Measurements from ENCODE around the gene ZNF738. TPM values are rescaled to one million over a fixed set of nuclear protein-coding genes. Genes with fewer than 3 reads are reported as not detected.
"Not testable (repeated sequence)": the region's sequence is repeated elsewhere in the genome, so short reads cannot be mapped to it uniquely, and the experiment has no call there.

ZNF738 gene
- total RNA-seq, result 0.38 TPM

DNA sequence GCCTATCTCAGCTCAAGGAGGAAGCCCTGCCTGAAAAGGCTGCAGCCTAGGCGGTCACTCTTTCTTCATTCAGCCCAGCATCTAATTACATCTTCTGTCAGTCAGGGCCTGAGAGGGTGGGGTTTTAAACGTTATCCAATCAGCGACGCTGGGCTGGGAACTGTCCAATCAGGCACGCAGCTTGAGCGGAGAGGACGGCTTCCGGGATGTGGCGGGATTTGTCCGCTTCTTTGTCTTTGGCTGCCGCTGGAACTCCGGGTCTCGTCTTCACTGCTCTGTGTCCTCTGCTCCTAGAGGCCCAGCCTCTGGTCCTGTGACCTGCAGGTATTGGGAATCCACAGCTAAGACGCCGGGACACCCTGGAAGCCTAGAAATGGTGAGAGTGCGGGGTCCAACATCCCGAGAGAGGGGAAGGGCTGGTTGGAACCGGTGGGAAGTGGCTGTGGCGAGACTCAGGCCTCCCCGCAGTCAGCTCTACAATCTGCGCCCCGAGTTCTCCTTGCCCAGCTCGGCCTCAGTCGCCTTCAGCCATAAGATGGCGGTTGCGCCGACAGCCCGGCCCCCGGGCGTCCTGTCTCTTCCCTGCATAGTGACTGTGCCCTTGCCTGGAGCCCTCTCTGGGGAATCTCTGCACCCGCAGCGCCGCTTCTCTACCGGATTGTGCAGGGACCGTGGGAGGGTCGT is at the start of gene ZNF738:
Gene ZNF738 (plus strand): TSS at position 233 of the 684 bp plus-strand sequence. CDS start 141 bp downstream, at position 374.
- DNase-seq (ENCODE audit: low spot score) (peak; percentile 74), ATAC-seq (peak; percentile 87)

DNA sequence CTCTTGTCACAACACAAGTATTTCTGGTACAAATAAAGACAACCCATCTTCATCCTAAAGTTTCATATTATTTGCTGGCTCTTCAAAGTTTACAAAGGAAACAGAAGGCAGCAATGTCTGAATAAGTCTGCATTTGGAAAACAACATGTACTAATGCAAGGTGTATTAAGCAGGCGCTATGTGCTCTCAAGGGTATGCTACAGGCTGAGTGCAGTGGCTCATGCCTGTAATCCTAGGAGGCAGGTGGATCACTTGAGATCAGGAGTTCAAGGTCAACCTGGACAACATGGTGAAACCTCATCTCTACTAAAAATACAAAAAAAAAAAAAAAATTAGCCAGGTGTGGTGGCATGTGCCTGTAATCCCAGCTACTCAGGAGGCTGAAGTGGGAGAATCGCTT is 46.0 kb upstream of the ZNF738 start:
- not testable (repeated sequence) for DNase-seq (ENCODE audit: low spot score); ATAC-seq

DNA sequence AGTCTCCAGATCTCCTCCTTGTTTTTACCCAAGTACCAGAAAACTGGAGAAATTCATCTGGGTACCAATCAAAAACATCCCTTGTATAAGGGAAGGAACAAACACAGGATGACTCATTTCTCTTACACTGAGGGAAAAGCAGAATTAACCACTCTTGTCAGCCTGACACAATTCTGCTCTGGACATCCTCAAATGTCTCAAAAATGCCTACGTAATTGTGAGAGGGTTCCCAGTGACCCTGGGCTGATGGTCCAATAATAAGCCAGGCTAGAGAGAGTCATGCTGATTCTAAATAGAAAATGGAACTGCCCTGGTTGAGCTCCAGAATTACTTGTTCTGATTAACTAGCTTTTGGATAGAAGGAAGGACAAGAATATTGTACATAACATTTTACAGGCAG is 44.1 kb upstream of the ZNF738 start:
- ATAC-seq (no peak), DNase-seq (ENCODE audit: low spot score) (no peak)

DNA sequence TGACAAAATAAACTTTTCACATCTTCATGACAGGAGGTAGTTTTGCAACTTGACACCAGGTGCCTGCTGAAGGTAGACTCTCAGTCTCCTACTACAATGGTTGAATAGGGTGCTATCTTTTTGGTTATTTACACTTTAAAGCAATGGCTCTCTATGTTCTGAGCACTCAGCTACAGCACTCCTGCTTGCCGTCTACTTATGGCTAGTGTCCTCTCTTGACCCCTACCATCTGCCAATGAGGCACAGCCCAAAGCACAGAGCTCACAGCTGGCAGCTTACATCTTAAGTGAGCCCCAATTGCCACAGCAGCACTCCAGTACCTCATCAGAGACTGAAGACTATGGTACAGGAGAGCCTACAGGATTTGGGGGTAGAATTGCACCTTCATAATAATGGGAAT is 41.0 kb upstream of the ZNF738 start:
- no peak for ATAC-seq
- no peak for DNase-seq (ENCODE audit: low spot score)

GRCh38 chr19:21321134-21321533 is 37.7 kb upstream of the ZNF738 start:
- no peak for DNase-seq (ENCODE audit: low spot score)
- ATAC-seq, result no peak

- no peak for ATAC-seq
- DNase-seq (ENCODE audit: low spot score), result no peak
These were observed 36.8 kb upstream of the ZNF738 start for GRCh38 chr19:21321996-21322395.

DNA sequence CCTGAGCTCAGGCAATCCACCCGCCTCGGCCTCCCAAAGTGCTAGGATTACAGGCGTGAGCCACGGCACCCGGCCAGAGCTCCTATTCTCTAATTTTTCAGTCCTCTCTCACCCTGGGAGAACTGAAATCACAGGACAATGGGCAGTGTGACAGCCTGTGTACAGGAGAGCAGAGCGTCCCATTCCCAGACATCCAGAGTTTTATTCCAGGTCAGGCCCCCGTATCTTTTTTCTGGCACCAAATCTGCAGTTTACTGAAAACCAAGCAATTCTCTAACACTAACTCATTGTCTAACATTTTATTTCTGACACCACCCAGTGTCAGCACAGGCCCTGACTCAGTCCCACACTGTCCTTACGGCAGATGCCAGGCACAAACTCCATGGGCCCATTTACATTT is 36.3 kb upstream of the ZNF738 start:
- no peak for DNase-seq (ENCODE audit: low spot score)

DNA sequence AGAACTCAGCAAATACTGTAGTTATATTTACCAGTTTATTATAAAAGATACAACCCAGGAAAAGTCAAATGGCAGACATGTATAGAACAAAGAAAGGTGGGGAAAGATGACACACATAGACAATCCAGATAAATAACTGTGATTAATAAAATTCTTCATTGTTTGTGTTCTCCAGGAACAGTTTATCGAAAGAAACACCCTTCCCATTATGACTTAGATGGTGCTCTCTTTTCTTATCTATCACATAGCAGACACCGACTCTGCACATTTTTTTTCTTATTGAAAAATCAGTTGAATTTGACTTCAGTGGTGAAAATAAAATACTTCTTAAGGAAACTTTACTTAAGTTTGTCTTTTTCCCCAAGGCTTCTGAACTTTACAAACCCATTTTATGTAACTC is 35.8 kb upstream of the ZNF738 start:
- no peak for DNase-seq (ENCODE audit: low spot score)

More for the DNA sequence above, 36.3 kb upstream of the ZNF738 start:
- ATAC-seq, result no peak

DNA sequence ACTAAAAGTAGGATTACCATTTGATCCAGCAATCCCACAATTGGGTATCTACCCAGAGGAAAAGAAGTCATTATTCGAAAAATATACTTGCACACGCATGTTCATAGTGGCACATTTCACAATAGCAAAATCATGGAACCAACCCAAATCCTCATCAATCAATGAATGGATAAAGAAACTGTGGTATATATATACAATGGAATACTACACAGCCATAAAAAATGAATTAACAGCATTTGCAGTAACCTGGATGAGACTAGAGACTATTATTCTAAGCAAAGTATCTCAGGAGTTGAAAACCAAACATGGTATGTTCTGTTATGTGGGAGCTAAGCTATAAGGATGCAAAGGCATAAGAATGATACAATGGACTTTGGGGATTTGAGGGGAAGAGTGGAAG is 32.6 kb upstream of the ZNF738 start:
- ATAC-seq (no peak), DNase-seq (ENCODE audit: low spot score) (no peak)

More for the DNA sequence above, 35.8 kb upstream of the ZNF738 start:
- ATAC-seq, result no peak

DNA sequence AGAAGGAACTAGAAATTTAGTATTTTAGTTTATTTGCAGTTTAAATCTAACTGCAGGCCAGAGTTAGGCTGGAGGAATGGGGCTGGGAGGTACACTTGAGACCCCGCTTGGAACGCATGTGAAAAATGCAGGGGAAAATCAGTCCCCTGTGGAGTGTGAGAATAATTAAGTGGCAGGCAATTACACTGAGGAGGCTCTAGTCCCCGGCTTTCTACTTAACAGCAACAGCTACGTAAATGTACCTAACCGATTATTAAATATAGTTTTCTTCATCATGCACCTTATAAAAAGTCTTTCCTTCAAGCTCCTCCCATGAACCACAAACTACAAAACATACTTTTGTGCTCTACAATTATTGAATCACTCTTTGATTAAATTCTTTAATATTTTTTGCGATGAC is 30.4 kb upstream of the ZNF738 start:
- DNase-seq (ENCODE audit: low spot score), result no peak
- no peak for ATAC-seq

- ATAC-seq, result peak; percentile 100
- DNase-seq (ENCODE audit: low spot score), result peak; percentile 86
These were observed 29.8 kb upstream of the ZNF738 start, which contains the start of gene ZNF708 for GRCh38 chr19:21328885-21329605. Gene ZNF708, minus strand, starts transcription at chr19:21329410. Its CDS starts 198 bp downstream, at chr19:21329212.

GRCh38 chr19:21335721-21336120 is 23.1 kb upstream of the ZNF738 start:
- no peak for ATAC-seq
- DNase-seq (ENCODE audit: low spot score), result no peak

GRCh38 chr19:21344841-21345240 is 14.0 kb upstream of the ZNF738 start:
- DNase-seq (ENCODE audit: low spot score); ATAC-seq: not testable (repeated sequence)

GRCh38 chr19:21352830-21353229 is 6.0 kb upstream of the ZNF738 start:
- no peak for DNase-seq (ENCODE audit: low spot score)
- no peak for ATAC-seq

DNA sequence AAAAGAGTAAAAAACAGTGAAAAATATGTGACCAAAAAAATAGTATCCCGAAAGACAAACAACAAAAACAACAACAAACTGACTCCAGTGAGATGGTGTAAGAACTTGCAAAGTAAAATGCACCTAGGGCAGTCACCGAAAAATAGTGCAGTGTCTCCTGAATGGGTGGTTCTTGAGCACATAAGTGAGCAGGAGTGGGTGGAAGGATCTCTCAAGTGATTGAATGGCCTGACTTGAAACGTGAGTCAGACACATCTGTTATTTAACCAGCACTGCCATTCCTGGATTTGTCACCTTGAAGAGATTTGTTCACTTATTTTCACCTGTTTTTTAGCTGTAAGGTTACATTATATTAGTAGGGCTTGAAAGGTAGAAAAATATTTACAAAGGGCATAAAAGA is 3.5 kb downstream of the ZNF738 start:
- no peak for DNase-seq (ENCODE audit: low spot score)
- ATAC-seq, result no peak

DNA sequence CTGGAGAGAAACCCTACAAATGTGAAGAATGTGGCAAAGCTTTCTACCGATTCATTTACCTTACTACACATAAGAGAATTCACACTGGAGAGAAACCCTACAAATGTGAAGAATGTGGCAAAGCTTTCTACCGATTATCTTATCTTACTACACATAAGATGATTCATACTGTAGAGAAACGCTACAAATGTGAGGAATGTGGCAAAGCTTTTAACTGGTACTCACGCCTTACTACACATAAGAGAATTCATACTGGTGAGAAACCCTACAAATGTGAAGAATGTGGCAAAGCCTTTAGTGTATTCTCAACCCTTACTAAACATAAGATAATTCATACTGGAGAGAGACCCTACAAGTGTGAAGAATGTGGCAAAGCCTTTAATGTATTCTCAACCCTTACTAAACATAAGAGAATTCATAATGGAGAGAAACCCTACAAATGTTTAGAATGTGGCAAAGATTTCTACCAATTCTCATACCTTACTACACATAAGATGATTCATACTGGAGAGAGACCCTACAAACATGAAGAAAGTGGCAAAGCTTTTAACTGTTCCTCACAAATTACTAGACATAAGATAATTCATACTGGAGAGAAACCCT is 25.3 kb downstream of the ZNF738 start:
- ATAC-seq (no peak), DNase-seq (ENCODE audit: low spot score) (no peak)

- ATAC-seq, result no peak
- DNase-seq (ENCODE audit: low spot score), result no peak
These were observed 37.3 kb downstream of the ZNF738 start for GRCh38 chr19:21396121-21396520.

- ATAC-seq (peak; percentile 99), DNase-seq (ENCODE audit: low spot score) (peak; percentile 95)
These were observed 38.2 kb downstream of the ZNF738 start, which contains the start of gene ZNF493 for GRCh38 chr19:21396893-21397572. Gene ZNF493, plus strand, starts transcription at chr19:21397133. Its CDS starts 105 bp downstream, at chr19:21397238.

GRCh38 chr19:21398851-21399250 is 40.1 kb downstream of the ZNF738 start:
- DNase-seq (ENCODE audit: low spot score) (no peak), ATAC-seq (no peak)

DNA sequence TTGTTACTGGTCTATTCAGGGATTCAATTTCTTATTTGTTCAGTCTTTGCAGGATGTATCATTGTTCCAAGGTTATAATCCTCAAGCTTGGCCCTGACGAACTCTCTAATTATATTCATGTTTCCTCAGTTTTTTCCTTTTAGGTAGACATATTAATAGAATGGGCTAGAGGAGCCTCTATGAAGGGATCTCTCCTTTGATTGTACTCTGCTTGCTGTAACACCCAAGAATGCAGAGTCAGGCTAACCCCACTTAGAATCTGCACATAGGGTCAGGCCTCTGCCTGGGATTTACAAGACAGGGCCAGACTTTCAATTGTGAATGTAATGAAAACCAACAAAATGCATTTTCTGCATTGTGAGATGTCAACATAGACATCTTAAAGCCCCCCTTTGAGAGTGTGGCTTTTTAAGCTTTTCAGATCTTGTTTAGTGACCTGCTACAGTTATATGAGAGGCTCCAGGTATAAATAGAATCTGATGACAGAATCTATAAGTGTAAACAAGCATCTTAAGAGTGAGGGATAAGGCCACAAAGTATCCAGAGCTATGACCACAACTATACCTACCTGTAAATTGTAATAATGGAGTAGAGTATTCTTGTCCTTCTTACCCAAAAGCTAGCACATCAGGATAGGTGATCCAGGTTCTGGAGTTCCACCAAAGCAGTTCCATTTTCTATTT is 43.6 kb downstream of the ZNF738 start:
- DNase-seq (ENCODE audit: low spot score) (no peak), ATAC-seq (no peak)

DNA sequence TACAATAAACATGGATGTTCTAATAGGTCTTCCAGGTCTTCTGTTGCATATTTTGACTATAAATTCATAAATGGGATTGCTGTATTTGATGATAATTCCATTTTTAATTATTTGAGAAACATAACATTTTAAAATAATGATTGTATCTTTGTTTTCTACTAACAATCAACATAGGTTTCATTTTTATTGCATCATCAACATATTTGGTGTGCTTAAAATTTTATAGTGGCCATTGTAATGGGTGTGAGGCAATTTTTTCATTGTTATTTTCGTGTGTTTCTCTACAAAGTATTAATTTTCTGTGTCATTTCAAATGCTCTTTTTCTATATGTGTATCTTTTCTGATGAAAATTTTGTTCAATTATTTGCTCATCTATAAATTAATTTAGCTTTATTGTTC is 51.4 kb downstream of the ZNF738 start:
- DNase-seq (ENCODE audit: low spot score), result no peak
- ATAC-seq, result no peak
